ENCODE data around the gene PLCB1.

Gene PLCB1

DNA sequence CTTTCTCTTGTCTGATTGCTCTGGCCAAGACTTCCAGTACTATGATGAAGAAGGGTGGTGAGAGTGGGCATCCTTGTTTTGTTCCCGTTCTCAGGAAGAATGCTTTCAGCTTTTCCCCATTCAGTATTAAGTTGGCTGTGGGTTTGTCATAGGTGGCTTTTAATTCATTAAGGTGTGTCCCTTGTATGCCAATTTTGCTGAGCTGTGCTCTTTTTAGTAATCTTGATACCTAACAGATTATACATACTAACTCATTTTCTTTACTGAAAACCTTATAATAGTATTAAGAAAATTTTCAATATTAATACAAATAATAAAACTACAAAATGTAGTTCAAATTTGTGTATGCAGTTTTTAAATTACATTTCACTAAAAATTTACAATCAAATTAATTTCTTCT lies 557.3 kb downstream of the PLCB1 start:
- no peak for DNase-seq

DNA sequence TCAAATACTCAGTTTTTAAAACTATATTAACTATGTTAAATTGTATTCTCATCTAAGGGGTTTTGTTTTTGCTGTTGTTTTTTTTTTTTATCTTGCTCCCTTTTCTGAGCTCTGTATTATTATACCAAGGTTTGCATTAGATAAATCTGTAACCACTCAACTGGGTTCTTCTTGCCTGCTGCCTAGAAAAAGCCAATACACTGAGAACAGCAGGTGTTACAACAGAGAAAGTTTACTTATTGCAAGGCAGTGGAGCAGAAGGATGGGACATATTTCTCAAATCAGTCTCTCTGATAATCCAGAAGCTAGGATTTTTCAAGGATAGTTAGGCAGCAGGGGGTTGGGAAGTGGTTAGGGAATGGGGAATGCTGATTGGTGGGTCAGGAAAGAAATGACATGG lies 558.0 kb downstream of the PLCB1 start:
- no peak for DNase-seq

DNA sequence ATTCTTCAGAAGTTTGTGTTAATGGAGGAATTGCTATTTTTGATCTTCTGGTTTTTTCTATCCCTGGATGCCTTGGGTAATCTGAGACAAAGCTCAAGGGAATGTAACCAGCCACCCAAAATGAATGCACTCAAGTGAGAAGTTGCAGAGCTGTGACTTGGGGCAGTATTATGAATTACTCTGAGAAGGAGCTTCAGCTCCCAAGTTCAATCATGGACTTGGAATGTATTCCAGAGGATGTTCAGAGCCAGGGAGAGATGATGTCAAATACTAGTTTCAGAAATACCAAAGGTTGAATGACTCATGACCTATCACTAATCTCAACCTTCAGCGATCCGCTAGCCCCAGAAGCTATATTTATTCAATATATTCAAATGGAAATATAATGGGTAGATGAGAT lies 561.6 kb downstream of the PLCB1 start:
- no peak for DNase-seq

DNA sequence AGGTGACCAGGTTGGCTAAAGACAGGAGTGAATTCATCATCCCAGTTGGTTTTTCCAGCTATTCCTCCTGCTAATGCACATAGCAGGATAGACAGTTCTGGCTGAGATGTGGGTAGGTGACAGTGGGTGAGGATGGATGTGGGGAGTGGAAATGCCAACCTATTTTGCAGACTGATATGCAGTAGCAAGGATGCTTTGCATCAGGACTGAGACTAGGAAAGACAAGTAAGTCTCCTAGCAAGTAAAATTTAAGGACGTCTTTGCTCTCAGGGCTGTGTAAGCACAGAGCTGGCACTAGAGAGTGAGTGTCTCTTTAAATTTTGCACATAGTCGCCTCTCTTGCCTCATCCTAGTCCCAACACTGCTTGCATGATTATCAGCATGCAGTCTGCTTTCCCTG lies 568.7 kb downstream of the PLCB1 start:
- no peak for DNase-seq

DNA sequence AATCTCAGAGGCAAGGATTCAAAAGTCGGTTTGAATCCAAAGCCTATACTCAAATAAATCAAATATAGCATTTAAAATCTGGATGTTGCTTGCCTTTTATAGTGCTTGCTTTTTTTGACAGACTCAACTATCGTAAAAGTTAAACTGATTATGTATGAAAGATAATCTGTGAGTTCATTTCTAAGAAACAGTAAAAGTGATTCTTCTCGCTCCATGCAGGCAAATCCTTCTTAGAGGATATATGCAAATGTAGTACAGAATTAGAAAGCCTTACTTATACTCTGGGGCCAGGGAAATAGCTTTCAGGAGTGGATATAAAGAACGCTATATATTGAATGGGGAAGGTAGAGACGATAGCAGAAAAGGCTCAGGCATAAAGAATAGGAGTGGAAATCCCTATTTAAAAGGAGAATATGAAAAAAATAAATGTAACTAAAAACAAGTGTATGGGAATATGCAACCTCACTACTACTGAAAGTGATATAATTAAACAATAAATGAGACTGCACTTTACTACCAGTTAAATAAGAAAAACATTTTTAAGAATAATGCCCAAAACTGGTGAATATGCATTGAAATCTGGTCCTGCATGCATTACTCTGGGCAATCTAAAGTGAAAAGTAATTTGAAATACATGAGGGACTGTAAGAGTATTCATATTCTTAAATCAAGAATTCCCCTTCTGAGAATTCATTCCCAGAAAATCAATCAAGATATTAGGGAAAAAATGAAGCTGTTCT lies 575.1 kb downstream of the PLCB1 start:
- no peak for DNase-seq

DNA sequence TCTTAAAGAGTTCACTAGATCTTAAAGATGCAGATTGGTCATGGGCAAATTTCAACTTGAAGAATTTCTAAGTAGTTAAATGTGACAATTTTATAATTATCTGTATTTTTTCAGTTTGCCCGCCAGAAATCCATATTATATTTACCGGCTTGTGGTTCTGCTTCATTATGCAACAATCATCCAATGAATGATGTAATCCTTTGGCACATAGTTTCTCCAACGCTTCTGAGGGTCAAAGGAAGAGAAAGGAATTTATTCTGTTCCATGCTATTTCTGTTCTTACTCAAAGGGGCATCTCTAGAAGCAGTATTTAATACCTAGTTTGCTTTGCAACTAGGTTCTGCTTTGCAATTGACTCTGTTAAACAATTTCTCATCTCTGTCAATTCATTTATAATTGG lies 577.6 kb downstream of the PLCB1 start:
- DNase-seq, result no peak

DNA sequence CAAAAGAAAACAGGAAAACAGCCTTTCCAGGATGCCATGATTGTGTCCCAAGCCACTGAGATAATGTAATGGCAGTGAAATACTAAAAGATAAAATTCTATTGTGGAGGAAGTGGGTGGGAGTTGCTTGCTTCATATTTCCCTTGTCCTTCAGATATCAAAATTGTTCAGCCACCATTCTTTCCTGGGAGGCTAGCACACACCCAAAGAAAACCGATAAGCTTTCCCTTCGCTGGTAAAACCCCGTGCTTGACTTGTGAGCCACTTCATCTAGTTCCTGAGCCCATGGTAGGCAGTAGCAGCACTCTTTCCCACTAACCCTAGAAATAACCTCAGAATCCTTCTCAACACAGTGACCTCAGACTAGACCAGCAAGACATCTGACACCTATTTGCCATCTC lies 579.4 kb downstream of the PLCB1 start:
- no peak for DNase-seq

DNA sequence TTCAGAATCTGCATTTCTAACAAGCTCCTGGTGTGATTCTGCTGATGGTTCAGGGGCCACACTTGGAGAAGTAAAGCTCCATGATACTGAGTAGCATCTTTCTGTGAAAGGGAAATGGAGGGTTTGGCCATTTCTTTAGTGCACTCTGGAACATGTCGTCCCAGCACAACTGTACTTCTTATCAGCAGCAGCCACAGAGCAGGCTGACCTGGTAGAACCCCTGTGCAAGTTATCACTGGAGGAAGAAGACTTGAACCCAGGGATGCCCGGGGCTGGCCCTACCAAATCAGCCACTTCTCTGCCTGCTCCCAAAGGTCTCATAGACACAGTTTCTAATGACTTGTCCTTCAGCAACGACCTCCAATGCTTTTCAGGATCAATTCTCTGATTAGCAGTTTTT lies 582.1 kb downstream of the PLCB1 start:
- DNase-seq, result no peak

DNA sequence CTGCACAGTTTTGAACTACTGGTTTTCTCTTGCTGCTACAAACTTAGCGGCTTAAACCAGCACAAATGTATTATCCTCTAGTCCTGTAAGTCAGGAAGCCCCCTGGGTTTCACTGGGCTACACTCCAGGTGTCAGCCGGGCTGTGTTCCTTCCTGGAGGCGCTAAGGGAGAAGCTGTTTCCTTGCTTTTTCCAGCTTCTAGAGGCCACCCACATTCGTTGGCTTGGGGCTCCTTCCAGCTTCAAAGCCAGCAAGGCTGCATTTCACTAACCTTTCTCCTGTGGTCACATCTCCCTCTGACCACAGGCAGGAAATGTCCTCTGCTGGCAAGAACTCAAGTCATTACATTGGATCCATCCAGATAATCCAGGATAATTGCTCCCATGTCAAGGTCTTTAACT lies 586.2 kb downstream of the PLCB1 start:
- no peak for DNase-seq

DNA sequence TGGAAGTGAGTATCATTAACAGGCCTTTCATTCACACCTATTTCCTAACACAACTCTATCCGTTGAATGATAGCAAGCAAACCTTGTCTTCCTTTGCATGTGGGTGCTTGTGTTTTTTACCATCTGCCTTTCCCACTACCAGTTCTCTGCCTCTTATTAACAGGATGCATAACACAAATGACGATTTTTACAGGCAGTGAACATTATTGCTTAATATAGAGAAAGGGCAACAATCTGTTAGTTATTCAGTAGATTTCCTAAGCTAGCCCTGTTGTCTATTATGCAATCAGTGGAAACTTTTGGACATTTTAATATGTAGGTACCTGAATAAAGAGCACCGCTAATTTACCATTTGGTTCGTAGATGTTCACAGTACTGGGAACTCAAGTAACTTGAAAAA lies 588.0 kb downstream of the PLCB1 start:
- no peak for DNase-seq

DNA sequence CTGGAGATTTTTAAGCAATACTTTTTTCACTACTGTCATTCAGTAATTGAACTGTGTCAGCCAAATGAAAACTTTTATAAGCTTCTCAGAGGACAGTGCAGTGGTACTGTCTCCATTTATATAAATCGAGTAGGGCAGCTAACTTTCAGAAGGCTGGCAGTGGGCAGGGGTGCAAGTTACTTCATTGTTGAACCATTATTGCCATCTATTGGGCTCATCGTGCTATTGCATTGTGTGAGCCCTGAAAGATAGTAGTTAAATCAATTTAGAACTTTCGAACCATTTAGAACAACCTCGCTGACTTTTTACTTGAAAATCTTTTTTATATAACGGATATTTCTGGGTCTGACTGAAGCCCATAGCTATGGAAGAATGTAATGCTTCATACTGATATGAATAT lies 589.0 kb downstream of the PLCB1 start:
- DNase-seq, result no peak

DNA sequence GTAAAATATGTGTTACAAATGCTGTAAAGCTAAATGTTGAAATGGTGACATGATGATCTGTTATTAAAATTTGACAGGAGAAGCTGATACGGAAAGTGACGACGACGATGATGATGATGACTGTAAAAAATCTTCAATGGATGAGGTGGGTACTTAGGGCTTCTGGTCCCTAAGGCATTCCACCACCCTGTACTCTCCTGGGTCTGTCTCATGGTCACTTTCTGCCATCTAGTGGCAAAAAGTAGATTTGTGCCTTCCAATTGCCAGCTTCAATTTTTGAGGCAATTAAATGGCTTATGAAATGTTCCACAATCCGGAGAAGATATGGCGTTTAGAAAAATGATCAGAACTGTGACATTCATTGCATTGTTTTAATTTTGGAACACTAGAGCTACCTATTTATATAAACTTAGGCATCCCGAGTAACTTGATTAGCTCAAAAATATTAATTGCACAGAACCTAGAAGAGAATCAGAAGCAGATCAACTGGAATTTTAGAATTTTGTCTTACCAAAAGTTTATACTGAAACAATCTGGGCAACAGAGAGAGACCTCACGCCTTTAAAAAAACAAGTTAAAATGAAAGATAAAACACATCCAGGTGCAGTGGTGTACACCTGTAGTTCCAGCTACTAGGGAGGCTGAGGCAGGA lies 590.3 kb downstream of the PLCB1 start:
- no peak for DNase-seq

DNA sequence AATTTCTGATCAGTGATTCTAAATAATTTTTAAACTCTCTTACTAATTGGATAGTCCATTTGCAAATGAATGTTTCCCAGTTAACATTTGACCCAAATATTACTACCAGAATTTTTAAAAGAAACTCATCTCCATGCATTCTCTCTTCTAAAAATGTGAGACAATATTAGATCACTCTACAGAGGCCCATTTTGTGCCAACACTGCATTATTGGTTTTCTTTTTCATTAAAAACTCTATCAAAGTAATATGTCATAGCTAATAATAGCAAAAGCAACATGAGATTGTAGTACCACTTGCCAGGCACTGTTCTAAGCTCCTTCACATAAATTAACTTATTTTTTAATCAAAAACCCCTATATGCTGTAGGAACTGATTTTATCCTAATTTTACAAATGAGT lies 591.2 kb downstream of the PLCB1 start:
- DNase-seq, result no peak

DNA sequence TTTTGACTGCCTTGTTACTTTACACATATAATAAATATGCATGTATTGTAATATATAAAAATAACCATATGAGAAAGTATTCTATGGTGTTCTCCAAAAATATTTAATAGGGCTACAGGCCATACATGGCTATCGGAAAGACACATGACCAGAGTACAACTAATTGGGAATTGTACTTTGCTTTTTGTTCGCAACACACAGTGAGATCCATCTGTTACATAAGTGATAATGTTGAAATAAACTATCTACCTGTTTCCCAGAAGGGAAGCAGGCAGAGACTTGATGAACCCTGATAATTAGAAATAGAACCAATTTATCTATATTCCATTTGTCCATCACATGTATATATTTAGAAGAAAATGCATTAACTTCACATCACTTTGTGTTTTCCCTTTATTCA lies 592.8 kb downstream of the PLCB1 start:
- no peak for DNase-seq

DNA sequence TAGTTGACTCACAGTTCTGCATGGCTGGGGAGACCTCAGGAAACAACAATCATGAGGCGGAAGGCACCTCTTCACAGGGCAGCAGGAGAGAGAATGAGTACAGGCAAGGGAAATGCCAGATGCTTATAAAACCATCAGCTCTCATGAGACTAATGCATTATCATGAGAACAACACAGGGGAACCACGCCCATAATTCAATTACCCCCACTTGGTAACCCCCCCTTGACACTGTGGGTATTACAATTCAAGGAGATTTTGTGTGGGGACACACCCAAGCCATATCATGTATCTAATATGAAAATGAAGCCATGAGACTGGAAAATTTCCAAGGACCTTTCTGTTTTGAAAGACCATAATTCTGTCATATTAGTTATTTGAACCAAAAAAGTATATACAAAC lies 594.4 kb downstream of the PLCB1 start:
- no peak for DNase-seq

DNA sequence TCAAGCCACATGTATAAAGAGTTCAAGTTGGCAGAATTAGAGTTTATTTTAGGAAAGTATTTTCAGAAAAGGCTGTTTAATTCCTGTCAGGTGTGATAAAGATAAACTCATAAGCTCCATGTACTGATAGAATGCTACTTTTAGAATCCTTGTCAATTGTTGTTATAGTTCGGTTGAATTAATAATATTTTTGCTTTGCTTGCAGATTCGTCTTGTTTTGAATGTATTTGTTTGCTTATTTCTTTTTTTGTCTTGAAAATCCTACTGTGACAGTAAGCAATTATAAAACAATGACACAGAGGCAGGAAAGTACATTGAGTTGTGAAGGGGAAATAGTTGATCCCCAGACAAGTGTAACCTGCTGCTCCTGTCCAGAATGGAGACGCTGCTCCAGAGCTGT lies 602.9 kb downstream of the PLCB1 start:
- no peak for DNase-seq

DNA sequence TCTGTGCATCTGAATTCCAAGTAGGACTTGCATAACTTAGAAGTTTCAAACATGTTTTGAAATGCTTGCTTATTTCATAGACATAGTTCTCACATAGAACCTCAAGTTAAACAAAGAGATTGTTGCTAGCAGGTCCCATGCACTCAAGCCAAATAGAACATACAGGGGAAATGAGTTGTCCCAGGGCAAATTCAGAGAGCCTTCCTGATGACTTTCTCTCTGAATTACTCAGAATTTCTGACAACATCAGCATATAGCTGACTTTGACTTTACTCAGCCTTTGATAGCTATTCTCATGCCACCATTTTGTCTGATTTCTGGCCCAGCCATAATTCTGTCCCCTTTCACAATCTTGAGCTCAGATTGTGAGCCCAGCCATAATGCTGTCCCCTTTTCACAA lies 603.6 kb downstream of the PLCB1 start:
- DNase-seq, result no peak

DNA sequence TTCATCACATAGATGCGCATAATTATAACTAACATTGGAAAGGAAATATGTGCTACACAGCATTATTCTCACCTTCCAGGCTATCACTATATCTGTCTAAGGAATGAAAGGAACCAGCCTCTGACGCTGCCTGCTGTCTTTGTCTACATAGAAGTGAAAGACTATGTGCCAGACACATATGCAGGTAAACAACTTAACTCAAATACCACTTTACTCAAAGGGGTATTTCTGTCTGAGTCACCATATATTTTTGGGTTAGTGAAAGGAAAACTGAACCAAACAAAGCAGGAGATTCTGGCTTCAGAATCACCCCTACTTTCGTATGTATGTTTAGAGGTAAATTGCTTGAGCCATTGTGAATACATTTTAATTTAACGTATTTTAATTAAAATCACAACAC lies 608.2 kb downstream of the PLCB1 start:
- DNase-seq, result no peak

DNA sequence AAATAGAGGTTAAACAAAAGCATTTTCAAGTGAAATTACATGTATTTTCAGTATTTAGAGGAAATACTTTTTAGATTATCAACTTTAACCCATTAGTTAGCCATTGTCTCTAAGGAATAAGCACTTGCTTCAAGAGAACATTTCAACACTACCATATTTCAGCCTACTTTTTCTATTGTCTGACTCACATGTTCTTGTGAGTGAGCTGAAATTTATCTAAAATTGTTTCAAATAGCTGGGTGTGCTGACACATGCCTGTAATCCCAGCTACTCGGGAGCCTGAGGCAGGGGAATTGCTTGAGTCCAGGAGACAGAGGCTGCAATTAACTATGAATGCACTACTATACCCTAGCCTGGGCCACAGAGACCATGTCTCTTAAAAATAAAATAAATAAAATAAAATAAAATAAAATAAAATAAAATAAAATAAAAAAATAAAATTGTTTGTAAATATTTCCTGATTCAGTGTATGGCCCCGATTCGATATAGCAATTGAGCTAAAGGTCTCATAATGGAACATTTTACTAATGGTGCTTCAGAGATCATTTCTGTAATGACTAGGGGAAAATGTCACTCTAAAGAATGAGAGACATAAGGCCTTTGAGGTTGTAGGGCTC lies 612.3 kb downstream of the PLCB1 start:
- no peak for DNase-seq

DNA sequence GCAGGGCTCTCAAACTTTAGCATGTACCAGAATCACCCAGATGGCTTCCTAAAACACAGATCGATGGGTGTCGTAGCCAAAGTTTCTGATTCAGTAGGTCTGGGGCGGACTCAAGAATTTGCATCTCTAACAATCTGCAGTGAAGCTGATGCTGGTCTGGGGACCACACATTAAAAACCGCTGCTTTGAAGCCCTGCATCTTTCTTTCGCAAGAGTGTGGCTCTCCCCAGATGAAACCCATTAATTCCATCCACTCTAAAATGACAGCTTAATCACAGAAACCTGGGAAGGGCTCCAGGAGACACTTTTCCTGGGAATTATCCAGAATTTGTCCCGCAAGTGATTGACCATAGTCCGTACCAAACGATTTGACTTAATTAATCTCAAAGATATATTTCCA lies 617.0 kb downstream of the PLCB1 start:
- DNase-seq, result no peak

DNA sequence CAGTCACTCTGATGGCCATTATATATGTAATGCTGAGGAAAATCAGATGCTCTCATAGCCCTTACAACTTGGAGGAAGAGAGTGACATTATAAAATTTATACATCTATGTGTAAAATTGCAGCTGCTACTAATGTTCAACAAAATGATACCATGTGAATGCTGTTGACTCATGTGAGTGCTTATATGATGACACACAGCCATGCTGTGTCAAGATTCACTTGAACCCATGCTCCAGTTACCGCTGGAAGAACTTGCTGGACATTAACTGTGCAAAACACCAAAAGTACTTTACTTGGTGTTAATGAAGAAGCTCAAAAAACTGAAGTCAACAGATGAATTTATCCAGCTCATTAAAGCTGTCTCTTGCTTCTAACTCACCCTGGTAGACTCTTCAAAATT lies 617.9 kb downstream of the PLCB1 start:
- no peak for DNase-seq

DNA sequence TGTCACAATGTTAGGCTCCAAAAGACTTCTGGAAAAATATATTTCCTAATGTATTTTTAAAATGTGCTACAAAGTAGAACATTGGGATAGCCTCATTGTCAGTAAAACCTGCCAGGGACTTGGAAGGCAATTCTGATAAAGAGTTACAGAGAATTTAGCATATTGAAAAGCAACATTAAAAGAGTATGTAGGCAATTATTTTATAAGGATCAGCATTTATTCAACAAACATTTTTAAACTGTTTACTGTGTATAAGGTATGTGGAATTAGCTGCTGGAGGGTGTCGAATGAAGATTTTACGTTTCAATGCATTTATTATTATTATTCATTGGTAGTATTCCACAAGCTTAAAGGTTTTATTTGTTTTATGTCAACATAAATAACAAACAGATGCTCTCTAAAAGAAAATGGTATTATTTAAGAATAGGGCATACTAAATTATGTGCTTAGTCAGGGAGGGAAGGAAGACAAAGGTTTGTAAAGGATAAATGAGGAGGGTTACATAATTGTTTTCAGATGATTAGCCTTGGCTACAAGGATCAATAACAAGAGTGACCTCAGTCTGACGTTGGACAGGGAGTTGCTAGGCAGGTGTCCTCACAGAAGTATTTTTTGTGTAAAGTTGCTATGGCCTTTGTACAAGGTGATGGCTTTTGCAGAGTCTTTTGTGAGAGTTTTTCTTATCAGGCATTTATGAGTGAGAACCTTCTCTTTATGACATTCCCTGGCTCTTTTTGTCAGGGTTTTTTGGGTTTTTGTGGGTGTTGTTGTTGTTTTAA lies 623.5 kb downstream of the PLCB1 start:
- no peak for DNase-seq

DNA sequence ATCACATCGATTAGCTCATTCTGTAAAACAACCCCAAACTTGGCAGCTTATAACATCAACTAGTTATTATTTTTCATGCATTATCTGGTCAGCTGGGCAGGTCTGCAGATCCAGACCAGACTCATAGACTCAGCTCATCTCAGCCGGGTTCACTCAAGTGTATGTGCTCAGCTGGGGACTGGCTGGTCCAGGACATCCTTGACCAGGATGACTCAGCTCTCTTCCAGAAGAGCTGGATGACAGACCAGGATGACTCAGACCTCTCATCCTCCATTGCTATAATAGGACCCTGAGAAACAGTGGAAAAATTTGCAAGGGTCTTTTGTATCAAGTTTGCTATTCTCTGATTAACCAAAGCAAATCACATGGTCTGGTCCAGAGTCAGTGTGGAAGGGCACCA lies 624.3 kb downstream of the PLCB1 start:
- DNase-seq, result no peak

DNA sequence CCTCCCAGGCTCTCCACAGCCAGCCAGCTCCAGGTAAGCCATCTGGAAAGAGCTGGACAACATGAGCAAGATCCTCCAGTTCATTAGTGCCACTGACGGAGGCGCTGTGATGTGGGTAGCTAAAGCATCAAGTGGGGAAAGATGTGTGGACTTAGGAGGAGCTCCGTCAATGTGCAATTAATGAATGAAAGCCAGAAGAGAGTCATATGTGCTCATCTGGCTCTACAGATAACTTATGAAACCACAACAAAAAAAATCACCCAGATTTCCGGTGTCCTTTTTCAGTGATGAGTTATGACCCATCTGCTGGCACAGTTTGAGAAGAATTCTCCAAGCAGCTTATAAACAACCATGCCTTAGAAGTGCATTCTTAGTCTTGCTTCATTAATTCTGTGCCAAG lies 625.1 kb downstream of the PLCB1 start:
- no peak for DNase-seq

Measured in activated CD4-positive, alpha-beta T cell treated with anti-CD3 and anti-CD28 coated beads for 1 hour (primary cell).